NCI-H2196 treated with DMSO at 0.1 percent for 48 hours (cell line): Measurements from ENCODE around the gene SLC24A4.
A peak's percentile ranks its signal among the peaks of the same experiment; 100 is the strongest.

Experiments used
- DNase-seq: peaks from one replicate; lab custom pipeline; 2025; ENCODE audit not compliant: unreplicated experiment; lab: John Stamatoyannopoulos, UW

The SLC24A4 gene

DNA sequence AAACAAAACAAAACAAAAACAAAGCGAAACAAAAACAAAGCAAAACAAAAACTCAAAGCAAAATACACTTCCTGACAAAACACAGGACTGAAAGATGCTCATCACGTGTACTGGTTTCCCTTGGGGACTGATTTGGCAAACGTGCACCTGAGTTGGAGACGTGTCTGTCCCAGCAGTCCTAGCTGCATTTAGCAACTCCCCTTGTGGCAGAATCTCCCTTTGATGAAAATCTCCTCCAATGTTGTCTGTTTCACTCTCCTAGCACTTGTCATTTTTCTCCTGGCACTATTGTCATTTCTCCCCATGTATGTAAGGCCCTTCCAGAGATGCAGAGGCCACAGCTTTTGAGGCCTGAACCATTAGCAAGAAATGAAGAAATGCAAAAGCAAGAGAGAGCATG is 6.8 kb upstream of the SLC24A4 start:
- DNase-seq = no peak

GRCh38 chr14:92316937-92317336 is 6.0 kb upstream of the SLC24A4 start:
- no peak for DNase-seq

- no peak for DNase-seq
Measured at GRCh38 chr14:92317511-92317910, 5.5 kb upstream of the SLC24A4 start.

DNA sequence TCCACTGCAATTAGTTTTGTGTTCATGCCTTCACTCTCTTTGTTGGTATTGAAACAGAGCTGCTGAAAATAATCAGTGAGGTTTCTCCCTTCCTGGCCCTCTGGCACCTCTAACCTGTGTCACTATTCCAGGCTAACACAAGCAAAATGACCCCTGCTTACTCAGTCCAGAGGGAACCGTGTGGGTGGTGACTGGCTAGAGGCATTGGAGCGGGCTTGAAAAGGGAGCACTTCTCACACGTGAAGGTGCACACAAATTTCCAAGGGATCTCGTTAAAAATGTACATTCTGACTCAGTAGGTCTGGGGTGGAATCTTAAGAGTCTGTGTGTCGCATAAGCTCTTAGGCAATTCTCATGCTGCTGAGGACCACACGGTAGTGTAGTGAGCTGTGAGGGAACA is 1.3 kb upstream of the SLC24A4 start:
- no peak for DNase-seq

DNA sequence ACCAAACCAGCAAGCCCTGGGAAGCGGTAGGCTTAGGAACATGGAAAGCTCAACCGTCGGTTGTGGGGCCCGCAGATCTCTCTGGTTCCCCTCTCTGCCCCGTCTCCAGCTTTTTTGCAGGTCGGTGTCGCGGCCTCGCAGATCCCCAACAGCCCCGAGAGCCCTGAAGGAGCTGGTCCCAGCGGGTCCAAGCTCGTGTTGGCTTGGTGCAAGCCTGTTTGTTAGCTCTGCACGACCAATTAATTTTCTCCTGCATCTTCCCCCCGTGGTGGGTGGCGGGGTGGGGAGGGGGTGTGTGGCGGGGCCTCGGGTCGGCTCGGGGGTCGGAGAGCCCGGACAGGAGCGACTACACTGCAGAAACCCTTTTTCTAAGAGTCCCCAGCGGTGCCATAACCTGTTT is 449 bp upstream of the SLC24A4 start:
- no peak for DNase-seq

GRCh38 chr14:92323916-92324818 is 1.2 kb downstream of the SLC24A4 start:
- no peak for DNase-seq

DNA sequence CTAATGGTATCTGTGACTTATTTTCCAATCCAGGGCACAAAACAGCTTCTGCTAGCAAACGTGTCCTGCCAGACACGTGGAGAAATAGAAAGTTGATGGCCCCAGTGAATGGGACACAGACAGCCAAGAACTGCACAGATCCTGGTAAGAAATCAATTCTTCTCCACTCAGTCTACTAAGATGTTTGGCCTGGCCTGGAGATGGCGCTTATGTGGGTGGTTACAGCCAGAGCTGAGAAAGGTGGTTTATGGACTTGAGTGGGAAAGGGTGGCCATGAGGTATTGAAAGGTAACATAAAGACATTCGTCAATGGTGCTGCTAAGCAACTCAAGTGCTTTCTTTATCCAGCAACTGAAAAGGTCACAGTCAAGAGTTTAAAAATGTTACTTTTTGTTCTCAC is 2.9 kb downstream of the SLC24A4 start:
- DNase-seq = no peak

DNA sequence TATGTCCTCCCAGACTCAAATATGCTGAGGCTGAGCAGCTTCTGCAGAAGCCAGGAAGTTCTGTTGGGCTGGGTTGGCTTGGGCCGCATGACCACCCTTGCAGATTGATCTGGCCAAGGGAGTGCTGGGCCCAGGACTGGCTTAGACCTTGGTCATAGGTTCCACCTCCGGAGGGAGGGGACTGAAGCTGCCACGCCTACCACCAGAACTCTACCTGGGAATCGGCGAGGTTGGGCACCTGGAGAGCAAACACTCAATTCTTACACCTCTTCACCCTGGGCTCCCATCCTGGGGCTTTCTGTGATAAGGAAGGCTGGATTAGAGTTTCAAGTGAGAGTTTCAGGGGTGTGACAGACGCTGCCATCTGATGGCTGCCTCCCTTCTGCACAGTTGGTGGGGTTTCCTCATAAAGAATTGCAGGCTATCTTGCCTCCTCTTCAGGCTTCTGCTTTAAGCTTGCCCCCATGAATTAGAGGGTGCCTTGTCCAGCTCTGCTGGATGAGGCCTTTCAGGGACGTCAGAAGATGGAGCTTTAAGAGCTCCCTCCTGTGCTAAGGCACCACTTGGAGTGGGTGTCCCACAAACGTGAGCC is 5.8 kb downstream of the SLC24A4 start:
- no peak for DNase-seq

DNA sequence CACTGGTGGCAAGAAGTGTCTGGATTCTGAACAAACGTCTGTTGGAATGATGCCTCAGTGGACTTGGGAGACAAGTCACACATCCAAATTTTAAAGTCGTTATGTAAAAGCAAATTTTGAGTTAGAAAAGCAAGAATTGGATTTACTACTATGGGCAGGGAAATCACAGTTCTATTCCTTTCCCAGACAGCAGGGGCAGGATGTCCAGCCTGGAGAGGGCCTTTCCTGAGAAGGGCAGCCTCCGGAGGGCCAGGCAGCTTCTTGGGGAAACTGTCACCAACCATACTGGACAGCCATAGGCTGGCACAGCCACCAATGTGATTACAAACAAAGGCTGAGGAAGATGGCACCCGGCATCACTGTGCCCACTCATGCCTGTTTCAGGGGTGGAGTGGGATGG is 11.1 kb downstream of the SLC24A4 start:
- no peak for DNase-seq

- DNase-seq = no peak
Measured at GRCh38 chr14:92336363-92336762, 13.4 kb downstream of the SLC24A4 start.

DNA sequence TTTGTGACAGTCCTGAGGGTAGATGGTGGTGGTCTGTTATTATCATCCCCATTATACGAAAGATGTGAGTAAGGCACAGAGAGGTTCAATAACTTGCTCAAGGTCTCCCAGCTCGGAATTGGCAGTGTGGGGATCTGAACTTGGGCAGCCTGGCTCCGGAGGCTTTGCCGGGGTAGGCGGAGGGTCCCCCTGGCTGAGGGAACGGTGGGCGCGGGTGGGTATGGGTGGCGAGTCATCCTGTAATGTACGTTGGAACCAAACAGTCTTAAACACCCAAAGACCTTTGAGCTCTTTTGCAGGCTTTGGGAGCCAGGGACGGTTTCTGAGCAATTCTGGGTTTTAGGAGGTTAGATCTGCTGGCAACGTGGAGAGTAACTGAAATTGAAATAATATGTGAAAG is 16.5 kb downstream of the SLC24A4 start:
- no peak for DNase-seq

DNA sequence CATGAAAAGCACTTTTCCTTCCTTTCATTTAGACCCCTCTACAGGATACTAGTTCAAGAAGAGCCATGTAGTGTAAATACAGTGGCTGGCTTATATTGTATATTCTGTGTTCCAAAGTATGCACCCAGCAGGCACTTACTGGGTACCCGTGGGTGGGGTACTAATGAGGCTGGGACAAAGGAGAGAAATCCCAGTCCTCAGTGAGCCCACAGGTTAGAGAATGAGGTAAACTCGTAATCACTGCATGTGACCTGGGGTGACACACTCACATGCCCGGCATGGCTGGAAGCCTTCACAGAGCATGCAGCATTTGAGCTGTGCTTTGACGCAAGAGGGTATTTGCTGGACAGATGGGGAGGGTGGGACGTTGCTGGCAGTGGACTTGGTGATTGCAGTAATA is 17.1 kb downstream of the SLC24A4 start:
- DNase-seq = no peak

DNA sequence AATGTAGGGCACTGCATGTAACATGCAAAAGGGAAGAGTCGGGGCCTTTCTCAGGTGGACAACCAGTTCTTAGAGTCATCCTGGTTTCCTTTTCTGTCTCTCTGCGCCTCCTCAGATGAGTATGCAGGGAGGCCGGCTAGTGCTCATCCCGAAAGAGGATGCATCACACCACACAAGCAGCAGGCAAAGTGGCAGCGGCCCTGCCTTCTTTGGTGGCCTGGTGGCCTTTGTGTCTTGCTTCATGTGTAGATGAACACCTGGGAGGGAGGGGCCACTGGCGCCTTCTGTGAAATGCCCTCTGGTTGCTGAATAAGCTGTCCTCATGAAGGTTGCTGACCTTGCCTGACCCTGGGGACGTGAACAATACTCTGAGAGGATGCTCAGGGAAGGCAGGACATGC is 18.0 kb downstream of the SLC24A4 start:
- no peak for DNase-seq

DNA sequence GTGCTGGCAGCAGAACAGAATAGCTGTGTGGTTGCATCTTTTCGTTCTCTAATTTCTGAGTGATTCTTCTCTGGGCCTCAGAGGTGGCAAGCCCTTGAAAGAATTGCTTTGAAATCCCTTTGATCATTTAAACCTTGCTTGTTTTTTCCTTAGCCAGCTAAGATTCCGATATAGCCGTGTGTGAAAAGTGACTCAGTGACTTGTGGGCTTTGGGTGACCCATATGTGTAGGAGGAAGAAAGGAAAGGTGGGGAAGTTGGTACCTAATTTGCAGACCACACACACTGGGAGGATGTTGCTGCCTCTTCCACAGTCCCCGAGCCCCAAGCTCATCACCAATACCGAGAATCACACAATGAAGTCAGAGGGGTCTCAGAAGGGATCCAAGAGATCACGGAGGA is 18.8 kb downstream of the SLC24A4 start:
- no peak for DNase-seq

DNA sequence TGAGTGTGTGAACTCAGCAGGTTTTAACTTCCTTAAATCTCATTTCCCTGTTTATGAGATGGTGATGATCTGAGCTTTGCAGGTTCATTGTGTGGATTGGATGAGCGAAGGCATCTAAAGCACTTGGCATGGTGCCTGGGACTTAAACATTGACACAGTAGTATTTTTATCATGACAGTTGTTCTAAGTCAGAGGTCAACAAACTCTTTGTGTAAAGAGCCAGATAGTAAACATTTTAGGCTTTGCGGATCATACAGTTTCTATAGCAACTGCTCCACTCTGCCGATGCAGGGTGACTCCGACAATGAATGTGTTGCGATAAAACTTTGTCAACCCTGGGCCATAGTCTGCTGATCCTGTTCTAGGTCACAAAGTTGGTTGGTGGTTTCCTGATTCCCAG is 25.2 kb downstream of the SLC24A4 start:
- peak; percentile 8 for DNase-seq

DNA sequence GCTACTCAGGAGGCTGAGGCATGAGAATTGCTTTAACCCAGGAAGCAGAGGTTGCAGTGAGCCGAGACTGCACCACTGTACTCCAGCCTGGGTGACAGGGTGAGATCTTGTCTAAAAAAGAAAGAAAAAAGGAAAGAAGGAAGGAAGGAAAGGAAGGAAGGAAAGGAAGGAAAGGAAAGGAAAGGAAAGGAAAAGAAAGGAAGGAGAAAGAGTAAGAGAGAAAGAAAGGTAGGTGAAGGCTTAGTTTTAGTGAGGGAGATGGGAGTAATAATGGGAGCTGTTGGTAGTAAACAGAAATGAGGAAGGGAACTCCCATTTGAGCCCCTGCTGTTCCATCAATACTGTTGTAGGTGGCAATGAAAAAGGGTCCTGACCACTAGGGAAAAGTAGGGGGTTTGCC is 28.8 kb downstream of the SLC24A4 start:
- no peak for DNase-seq

DNA sequence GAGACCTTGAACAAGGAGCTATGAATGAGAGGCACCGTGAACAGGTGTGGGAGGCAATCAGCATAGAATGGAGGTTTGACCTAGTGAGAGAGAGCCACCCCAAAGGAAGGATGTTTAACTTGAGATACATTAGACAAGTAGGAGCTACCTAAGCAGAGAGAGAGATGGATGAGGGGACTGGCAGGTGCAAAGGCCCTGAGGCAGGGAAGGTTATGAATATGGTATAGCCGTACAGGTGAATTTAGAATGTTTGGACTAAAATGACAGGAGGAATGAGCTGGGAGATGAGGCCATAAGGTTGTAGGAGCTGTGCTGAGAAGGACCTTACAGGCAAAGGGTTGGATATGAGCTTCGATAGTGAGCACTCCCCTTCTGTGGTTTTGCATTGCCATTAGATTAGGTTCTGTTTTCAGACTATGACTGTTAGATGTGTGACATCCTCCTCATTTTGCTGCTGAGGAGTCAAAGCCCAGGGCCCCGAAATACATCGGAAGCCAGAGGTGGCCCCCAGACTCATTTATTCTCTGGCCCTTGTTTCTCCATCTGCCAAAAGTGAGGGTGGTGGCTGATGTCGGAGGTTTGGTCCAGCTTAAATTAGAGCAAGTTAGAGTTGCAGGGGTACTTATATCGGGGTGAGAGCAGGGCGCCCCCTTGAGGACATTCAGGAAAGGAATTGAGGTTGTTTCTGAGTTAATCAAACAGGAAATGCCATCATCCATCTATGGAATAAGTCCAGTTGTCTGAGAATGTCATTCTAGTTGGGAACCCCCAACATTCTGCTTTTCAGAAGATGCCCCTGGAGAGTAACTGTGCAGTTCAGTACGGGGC is 29.4 kb downstream of the SLC24A4 start:
- no peak for DNase-seq

DNA sequence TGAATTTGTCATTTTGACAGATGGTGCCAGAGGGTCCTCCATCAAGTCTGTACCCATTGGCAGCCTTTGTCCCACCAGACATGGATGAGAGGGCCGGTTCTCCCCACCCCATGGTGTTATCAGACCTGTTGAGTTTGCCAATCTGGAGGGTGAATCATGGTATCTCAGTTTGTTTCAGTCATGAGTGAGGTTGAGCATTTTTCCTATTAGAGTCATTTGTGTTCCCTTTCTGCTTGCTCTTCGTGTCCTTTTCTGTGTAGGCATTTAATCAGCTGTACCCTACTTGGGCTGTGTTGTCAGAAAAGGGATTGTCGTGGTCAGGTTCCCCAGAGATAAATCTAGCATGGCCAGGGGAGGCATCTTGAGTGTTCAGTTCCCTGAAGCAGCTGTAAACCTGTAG is 30.5 kb downstream of the SLC24A4 start:
- no peak for DNase-seq

DNA sequence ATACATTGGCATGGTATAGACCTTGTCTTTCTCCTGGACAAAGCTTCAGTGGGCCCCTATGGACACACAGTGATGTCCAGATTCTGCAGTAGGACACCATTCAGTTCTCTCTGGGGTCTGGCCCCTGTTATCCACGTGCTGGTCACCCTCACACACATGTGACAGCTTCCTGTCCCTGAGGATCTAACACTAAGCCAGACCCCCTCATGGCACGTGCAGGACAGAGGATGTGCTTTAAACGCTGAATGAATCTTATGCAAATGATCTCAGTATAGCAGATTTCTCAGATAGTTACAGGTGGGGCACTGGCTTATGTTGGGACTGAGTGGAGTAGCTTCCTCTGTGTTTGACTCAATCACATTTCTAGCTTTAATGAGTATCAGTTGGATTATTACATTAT is 33.7 kb downstream of the SLC24A4 start:
- no peak for DNase-seq

- DNase-seq = no peak
Measured at GRCh38 chr14:92360651-92361370, 37.8 kb downstream of the SLC24A4 start.

GRCh38 chr14:92362781-92363235 is 39.8 kb downstream of the SLC24A4 start:
- DNase-seq = no peak
